Stimulated activated naive CD4-positive, alpha-beta T cell (primary cell): Measurements from ENCODE around the gene KCNQ1OT1.

Experiments
- DNase-seq, 6 experiments: peaks; one replicate each; lab custom pipeline; 2025; lab: John Stamatoyannopoulos, UW

Gene KCNQ1OT1

GRCh38 chr11:2737226-2737590 is 37.4 kb upstream of the KCNQ1OT1 start:
- DNase-seq: no peak

- no peak for DNase-seq
Observed at GRCh38 chr11:2736577-2737225, 36.9 kb upstream of the KCNQ1OT1 start.

- DNase-seq: no peak
Observed at GRCh38 chr11:2735053-2735589, 35.3 kb upstream of the KCNQ1OT1 start.

- no peak for DNase-seq
Observed at GRCh38 chr11:2734181-2735052, 34.6 kb upstream of the KCNQ1OT1 start.

GRCh38 chr11:2732940-2733628 is 33.3 kb upstream of the KCNQ1OT1 start:
- DNase-seq: no peak

GRCh38 chr11:2732261-2732939 is 32.6 kb upstream of the KCNQ1OT1 start:
- DNase-seq: no peak

- DNase-seq: no peak
Observed at GRCh38 chr11:2731130-2732125, 31.6 kb upstream of the KCNQ1OT1 start.

- DNase-seq: no peak
Observed at GRCh38 chr11:2730272-2731129, 30.7 kb upstream of the KCNQ1OT1 start.

- no peak for DNase-seq
Observed at GRCh38 chr11:2729841-2730240, 30.0 kb upstream of the KCNQ1OT1 start.

- no peak for DNase-seq
Observed at GRCh38 chr11:2728663-2729332, 29.0 kb upstream of the KCNQ1OT1 start.

- DNase-seq: no peak
Observed at GRCh38 chr11:2728128-2728662, 28.4 kb upstream of the KCNQ1OT1 start.

GRCh38 chr11:2726964-2727363 is 27.2 kb upstream of the KCNQ1OT1 start:
- no peak for DNase-seq

GRCh38 chr11:2725368-2726300 is 25.8 kb upstream of the KCNQ1OT1 start:
- no peak for DNase-seq

GRCh38 chr11:2724653-2725367 is 25.0 kb upstream of the KCNQ1OT1 start:
- DNase-seq: no peak

GRCh38 chr11:2724104-2724503 is 24.3 kb upstream of the KCNQ1OT1 start:
- no peak for DNase-seq

GRCh38 chr11:2722955-2723354 is 23.2 kb upstream of the KCNQ1OT1 start:
- DNase-seq: no peak
